Brain microvascular endothelial cell (primary cell): ENCODE data around the gene FAM186B.

Experiments used
- DNase-seq: peaks from one replicate; pipeline ENCODE4 v3.0.0-alpha.2; 2020
- H3K27ac ChIP-seq: fragments of 250-450 bp; sonication (Bioruptor Pico); 2 replicates; pipeline ENCODE4 v1.5.1; 2020; ENCODE audit warnings: mild to moderate bottlenecking, moderate library complexity
- H3K27me3 ChIP-seq: fragments of 250-450 bp; sonication (Bioruptor Pico); replicated peaks from 2 replicates; pipeline ENCODE4 v1.5.1; 2020; ENCODE audit warnings: mild to moderate bottlenecking
- H3K36me3 ChIP-seq: fragments of 250-450 bp; sonication (Bioruptor Pico); replicated peaks from 2 replicates; pipeline ENCODE4 v1.5.1; 2020; ENCODE audit warnings: mild to moderate bottlenecking
- H3K4me3 ChIP-seq: 2 replicates; pipeline ENCODE4 v1.5.1; 2011; ENCODE audit warnings: low read depth, mild to moderate bottlenecking, control low read depth, low read length, moderate library complexity
- CTCF ChIP-seq: IDR thresholded peaks from 2 replicates; pipeline ENCODE4 v1.5.1; 2011; ENCODE audit warnings: low read depth, mild to moderate bottlenecking, moderate library complexity, low read length, control low read depth, inconsistent platforms; ENCODE audit errors: missing control alignments
- in situ Hi-C: cut with HindIII; loops from 2 replicates; pipeline ENCODE4 v1.10.0; 2017; ENCODE audit warnings: low sequenced_read_pairs, low pct_ligation_motif_present

Gene FAM186B

GRCh38 chr12:49636979-49637755 lies 31.7 kb upstream of the FAM186B start:
- H3K27me3 ChIP-seq, result no peaks in the 10 kb centered on the region
- DNase-seq, result peak; percentile 76
- no peak overlapping the region for H3K4me3 ChIP-seq
- in situ Hi-C loops, result no loop called here
- peaks cover 6% of the 10 kb centered on the region for H3K36me3 ChIP-seq
- no peak overlapping the region for H3K27ac ChIP-seq
- TF ChIP-seq CTCF, result peak; percentile 90

DNA sequence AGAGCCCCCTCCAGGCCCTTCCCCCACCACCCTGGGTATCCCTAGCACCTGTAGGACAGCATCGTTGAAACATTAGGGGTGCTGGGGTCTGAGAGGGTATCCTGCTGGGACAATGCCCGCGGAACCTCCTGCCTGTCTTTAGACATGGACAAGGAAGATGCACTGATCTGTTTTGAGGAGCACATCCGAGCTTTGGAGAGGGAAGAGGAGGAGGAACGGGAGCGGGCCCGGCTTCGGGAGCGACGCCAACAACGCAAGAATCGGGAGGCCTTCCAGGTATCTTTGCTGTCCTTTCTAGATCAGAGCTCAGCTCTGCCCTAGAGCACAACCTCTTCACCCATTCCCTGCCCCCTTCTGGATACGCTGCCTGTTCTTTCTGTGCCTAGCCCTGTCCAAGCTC lies 31.1 kb upstream of the FAM186B start:
- Histone ChIP-seq H3K36me3 (peaks cover 4% of the 10 kb centered on the region), H3K4me3 (no peak overlapping the region), H3K27ac (no peak overlapping the region), H3K27me3 (no peaks in the 10 kb centered on the region)
- TF ChIP-seq CTCF, result no peak
- DNase-seq, result no peak
- in situ Hi-C loops, result no loop called here

DNA sequence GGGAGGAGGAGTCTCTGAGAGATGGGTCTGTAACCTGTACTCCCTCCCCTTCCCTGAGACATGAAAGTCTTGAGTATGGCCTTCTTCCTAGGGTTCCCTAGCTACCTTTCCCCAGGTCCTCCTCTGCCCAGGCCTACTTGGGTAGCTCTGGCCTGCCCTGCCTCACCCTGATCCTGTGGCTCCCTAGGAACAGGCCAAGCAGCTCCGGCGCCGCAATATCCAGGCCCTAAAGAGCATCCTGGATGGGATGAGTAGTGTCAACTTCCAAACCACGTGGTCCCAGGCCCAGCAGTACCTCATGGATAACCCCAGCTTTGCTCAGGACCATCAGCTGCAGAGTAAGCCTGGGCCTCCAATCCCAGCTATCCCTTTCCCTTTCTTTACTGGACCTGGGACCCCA lies 30.2 kb upstream of the FAM186B start:
- in situ Hi-C loops, result no loop called here
- Histone ChIP-seq H3K27ac (no peak overlapping the region), H3K36me3 (peaks cover under 1% of the 10 kb centered on the region), H3K27me3 (no peaks in the 10 kb centered on the region), H3K4me3 (no peak overlapping the region)
- no peak for DNase-seq
- no peak for TF ChIP-seq CTCF

DNA sequence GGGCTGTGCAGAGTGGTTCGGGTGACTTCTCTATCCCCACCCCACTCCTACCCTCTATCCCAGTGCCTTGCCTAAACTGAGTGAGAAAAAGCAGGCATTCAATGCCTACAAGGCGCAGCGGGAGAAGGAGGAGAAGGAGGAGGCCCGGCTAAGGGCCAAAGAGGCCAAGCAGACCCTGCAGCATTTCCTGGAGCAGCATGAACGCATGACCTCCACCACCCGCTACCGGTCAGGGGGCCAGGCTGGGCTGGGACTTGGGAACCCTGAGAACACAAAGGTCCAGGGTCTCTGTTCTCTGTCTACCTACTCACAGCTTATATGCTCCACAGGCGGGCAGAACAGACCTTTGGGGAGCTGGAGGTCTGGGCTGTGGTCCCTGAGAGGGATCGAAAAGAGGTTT lies 29.6 kb upstream of the FAM186B start:
- Histone ChIP-seq H3K27ac (no peak overlapping the region), H3K4me3 (no peak overlapping the region), H3K27me3 (no peaks in the 10 kb centered on the region), H3K36me3 (no peaks in the 10 kb centered on the region)
- no peak for TF ChIP-seq CTCF
- in situ Hi-C loops, result no loop called here
- DNase-seq, result no peak

DNA sequence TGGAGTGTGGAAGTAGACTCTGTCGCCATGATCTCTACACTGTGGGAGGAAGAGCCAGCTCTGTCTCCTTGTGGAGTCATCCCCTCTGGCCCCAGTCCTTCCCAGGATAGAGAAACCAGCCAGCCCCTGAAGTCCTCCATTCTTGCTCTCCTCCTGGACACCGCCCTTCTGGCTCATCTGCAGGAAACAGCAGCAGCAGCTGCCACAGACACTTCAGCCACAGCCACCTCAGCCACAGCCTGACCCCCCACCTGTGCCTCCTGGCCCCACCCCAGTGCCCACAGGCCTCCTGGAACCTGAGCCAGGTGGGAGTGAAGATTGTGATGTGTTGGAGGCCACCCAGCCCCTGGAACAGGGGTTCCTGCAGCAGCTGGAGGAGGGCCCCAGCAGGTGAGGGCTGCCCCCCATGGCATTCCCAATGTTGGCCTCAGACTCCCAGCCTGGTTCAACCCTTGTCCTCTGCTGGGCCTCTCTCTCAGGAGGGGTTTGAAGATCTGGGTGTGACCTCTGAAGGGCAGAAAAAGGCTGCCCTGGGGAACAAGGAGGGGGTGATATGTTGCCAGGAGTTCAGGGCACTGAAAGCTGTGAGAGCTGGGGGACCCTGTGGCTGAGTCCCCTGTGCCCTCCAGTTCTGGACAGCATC lies 28.4 kb upstream of the FAM186B start:
- TF ChIP-seq CTCF, result no peak
- no peak for DNase-seq
- in situ Hi-C loops, result no loop called here
- Histone ChIP-seq H3K27me3 (no peaks in the 10 kb centered on the region), H3K4me3 (no peak overlapping the region), H3K36me3 (no peaks in the 10 kb centered on the region), H3K27ac (no peak overlapping the region)
